OCI-LY3 (cell line): Measurements from ENCODE around the gene MEF2C.

Source experiments
- H2AFZ ChIP-seq: fragments of 200-600, 300-600 bp; shearing (Covaris generic); 2 replicates; pipeline ENCODE4 v1.6.0; 2014; ENCODE audit warnings: antibody characterized with exemption, low read depth, low read length
- H3K27ac ChIP-seq: fragments of 200-600, 300-600 bp; sonication (generic); 2 replicates; pipeline ENCODE4 v1.5.1; 2014; ENCODE audit warnings: mild to moderate bottlenecking, low read length, moderate library complexity, mixed read lengths
- H3K27me3 ChIP-seq: fragments of 200-600, 300-600 bp; sonication (generic); 2 replicates; pipeline ENCODE4 v1.6.1; 2014; ENCODE audit warnings: low read depth, low read length, mixed read lengths
- H3K36me3 ChIP-seq: fragments of 200-600, 300-600 bp; sonication (generic); replicated peaks from 2 replicates; pipeline ENCODE3; 2014; ENCODE audit warnings: low read depth, low read length, mixed read lengths
- H3K4me1 ChIP-seq: fragments of 300-600, 200-600 bp; sonication (generic); 2 replicates; pipeline ENCODE4 v1.6.1; 2014; ENCODE audit warnings: low read length, mixed read lengths
- H3K4me2 ChIP-seq: fragments of 200-600, 300-600 bp; sonication (generic); 2 replicates; pipeline ENCODE4 v1.6.1; 2014; ENCODE audit warnings: low read length, mixed read lengths
- H3K4me3 ChIP-seq: fragments of 300-600, 200-600 bp; sonication (generic); 2 replicates; pipeline ENCODE4 v1.5.1; 2014; ENCODE audit warnings: antibody characterized with exemption, mild to moderate bottlenecking, low read length, moderate library complexity
- H3K79me2 ChIP-seq: fragments of 300-600, 200-600 bp; shearing (Covaris generic); 2 replicates; pipeline ENCODE4 v1.6.1; 2014; ENCODE audit warnings: mild to moderate bottlenecking, low read length, mixed read lengths
- H3K9ac ChIP-seq: fragments of 300-600, 200-600 bp; shearing (Covaris generic); 2 replicates; pipeline ENCODE4 v1.6.0; 2014; ENCODE audit warnings: mild to moderate bottlenecking, low read length, moderate library complexity
- H3K9me3 ChIP-seq: fragments of 200-600, 300-600 bp; shearing (Covaris generic); 2 replicates; pipeline ENCODE4 v1.6.1; 2014; ENCODE audit warnings: low read length, mixed read lengths; ENCODE audit not compliant: insufficient read depth
- H4K20me1 ChIP-seq: fragments of 200-600, 300-600 bp; sonication (generic); 2 replicates; pipeline ENCODE4 v1.6.1; 2016; ENCODE audit warnings: low read length, mixed read lengths; ENCODE audit not compliant: insufficient read depth
- CTCF ChIP-seq: fragments of 200-600, 300-600 bp; sonication (generic); IDR thresholded peaks from 2 replicates; pipeline ENCODE4 v1.5.1; 2014; ENCODE audit warnings: antibody characterized with exemption, low read length, low read depth
- EZH2phosphoT487 ChIP-seq: fragments of 200-600 bp; shearing (Covaris generic); IDR thresholded peaks from 2 replicates; pipeline ENCODE4 v1.6.1; 2018; ENCODE audit warnings: antibody characterized with exemption, mixed run types, low read depth

MEF2C gene

DNA sequence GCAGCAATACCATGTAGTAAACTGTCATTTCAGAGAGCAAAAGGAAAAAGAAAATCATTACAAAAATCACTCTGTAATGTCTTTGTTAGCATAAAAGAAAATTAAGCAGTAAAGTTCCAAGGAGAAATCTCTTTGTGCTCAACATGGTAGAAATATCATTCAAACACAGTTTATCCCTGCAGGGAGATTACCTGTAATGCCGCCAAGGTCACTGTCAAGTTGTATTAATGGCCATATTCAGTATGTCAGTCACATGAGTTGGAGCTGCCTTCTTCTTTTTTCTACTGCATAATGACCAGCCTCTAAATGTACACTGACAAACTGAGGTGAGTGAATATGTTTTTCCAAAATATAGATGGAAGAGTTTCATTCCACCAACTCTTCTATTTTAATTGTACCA is 36.5 kb downstream of the MEF2C start:
- TF ChIP-seq EZH2phosphoT487 (no peak), CTCF (no peak)
- H4K20me1 ChIP-seq = no peaks in the 10 kb centered on the region
- peaks cover 38% of the 10 kb centered on the region for H3K79me2 ChIP-seq
- H3K4me3 ChIP-seq = no peak overlapping the region
- H3K9ac ChIP-seq = no peak overlapping the region; the same call in 1 of the 2 replicates
- peak overlapping the region; percentile 50; the same call in 1 of the 2 replicates for H3K4me2 ChIP-seq
- no peaks in the 10 kb centered on the region for H3K27me3 ChIP-seq
- peaks cover 16% of the 10 kb centered on the region for H3K36me3 ChIP-seq
- H2AFZ ChIP-seq = no peak overlapping the region
- no peaks in the 10 kb centered on the region for H3K9me3 ChIP-seq
- H3K27ac ChIP-seq = peak overlapping the region; percentile 46
- H3K4me1 ChIP-seq = peaks cover 55% of the 10 kb centered on the region

- H3K79me2 ChIP-seq = peaks cover 42% of the 10 kb centered on the region
- no peaks in the 10 kb centered on the region for H3K9me3 ChIP-seq
- TF ChIP-seq EZH2phosphoT487 (0 out of 2 replicates have a peak, but pooled peaks have one; percentile 18), CTCF (no peak)
- H3K9ac ChIP-seq = peak overlapping the region; percentile 52; the same call in 1 of the 2 replicates
- H3K4me3 ChIP-seq = peak overlapping the region; percentile 71
- H3K4me1 ChIP-seq = peaks cover 49% of the 10 kb centered on the region
- H3K36me3 ChIP-seq = peaks cover 13% of the 10 kb centered on the region
- peak overlapping the region; percentile 86 for H3K4me2 ChIP-seq
- H3K27ac ChIP-seq = peak overlapping the region; percentile 75
- no peaks in the 10 kb centered on the region for H3K27me3 ChIP-seq
- H4K20me1 ChIP-seq = no peaks in the 10 kb centered on the region
- no peak overlapping the region for H2AFZ ChIP-seq
Measured at GRCh38 chr5:88845081-88845697, 37.8 kb downstream of the MEF2C start.

- Histone ChIP-seq H3K79me2 (peaks cover 44% of the 10 kb centered on the region), H2AFZ (no peak overlapping the region), H3K9ac (no peak overlapping the region), H3K27me3 (no peaks in the 10 kb centered on the region), H3K9me3 (no peaks in the 10 kb centered on the region), H3K36me3 (peaks cover 12% of the 10 kb centered on the region), H3K4me2 (no peak overlapping the region), H3K27ac (no peak overlapping the region), H3K4me3 (no peak overlapping the region), H4K20me1 (no peaks in the 10 kb centered on the region), H3K4me1 (peaks cover 36% of the 10 kb centered on the region)
- TF ChIP-seq CTCF (no peak), EZH2phosphoT487 (no peak)
Measured at GRCh38 chr5:88842784-88843183, 40.2 kb downstream of the MEF2C start.

DNA sequence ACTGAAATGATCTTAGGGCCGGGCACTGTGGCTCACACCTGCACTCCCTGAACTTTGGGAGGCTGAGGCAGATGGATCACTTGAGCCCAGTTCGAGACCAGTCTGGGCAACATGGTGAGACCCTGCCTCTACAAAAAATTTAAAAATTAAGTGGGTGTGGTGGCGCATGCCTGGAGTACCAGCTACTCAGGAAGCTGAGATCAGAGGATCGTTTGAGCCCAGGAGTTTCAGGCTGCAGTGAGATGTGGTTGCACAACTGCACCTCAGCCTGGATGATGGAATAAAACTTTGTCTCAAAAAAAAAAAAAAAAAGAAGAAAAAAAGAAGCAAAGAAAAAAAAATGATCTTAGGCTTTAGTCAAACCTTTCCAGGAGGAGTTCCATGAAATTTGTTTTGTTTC is 41.8 kb downstream of the MEF2C start:
- peaks cover 40% of the 10 kb centered on the region for H3K79me2 ChIP-seq
- H3K27me3 ChIP-seq = no peaks in the 10 kb centered on the region
- peaks cover 20% of the 10 kb centered on the region for H3K4me1 ChIP-seq
- no peak overlapping the region for H3K9ac ChIP-seq
- H3K4me2 ChIP-seq = no peak overlapping the region
- TF ChIP-seq EZH2phosphoT487 = no peak
- no peak for TF ChIP-seq CTCF
- H3K27ac ChIP-seq = no peak overlapping the region
- no peaks in the 10 kb centered on the region for H4K20me1 ChIP-seq
- no peak overlapping the region for H2AFZ ChIP-seq
- no peak overlapping the region for H3K4me3 ChIP-seq
- no peaks in the 10 kb centered on the region for H3K9me3 ChIP-seq
- H3K36me3 ChIP-seq = peaks cover 16% of the 10 kb centered on the region
